PC-3 (cell line): ENCODE results near the gene KRT75.

ENCODE experiments used
- EZH2 ChIP-seq: fragments of 300-600 bp; sonication (generic); IDR thresholded peaks from one replicate; pipeline ENCODE4 v1.6.1; 2017; ENCODE audit warnings: antibody characterized with exemption, mild to moderate bottlenecking, low read length; ENCODE audit not compliant: unreplicated experiment
- EZH2phosphoT487 ChIP-seq: fragments of 300-600 bp; sonication (generic); IDR thresholded peaks from 2 replicates; pipeline ENCODE4 v1.6.1; 2018; ENCODE audit warnings: mild to moderate bottlenecking, antibody characterized with exemption, low read length, borderline replicate concordance
- TF ChIP-seq, protein P1 (sequence below): fragments of 300-600 bp; sonication (generic); conservative IDR thresholded peaks from 2 replicates; pipeline ENCODE4 v1.5.1; 2017; ENCODE audit warnings: antibody characterized with exemption, low read depth, mild to moderate bottlenecking, low read length

DNA sequence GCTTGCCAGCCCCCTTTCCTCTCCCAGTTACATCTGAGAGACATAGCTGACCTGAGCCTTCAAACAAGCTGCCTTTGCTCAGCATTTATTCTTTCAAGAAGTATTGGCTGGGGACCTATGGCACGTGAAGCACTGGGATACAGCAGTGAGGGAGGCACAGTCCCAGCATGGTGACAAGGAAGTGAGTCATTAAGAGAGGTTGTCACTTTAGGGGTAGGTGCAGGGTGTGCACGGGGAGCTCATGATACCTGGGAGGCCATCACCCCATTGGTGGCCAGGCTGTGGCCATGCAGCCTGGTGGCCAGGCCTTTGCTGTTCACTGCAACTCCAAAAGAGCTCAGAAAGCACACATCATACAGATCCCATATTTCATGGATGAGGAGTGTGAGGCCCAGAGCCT, 5.7 kb upstream of the KRT75 start:
- TF ChIP-seq, protein P1, sequence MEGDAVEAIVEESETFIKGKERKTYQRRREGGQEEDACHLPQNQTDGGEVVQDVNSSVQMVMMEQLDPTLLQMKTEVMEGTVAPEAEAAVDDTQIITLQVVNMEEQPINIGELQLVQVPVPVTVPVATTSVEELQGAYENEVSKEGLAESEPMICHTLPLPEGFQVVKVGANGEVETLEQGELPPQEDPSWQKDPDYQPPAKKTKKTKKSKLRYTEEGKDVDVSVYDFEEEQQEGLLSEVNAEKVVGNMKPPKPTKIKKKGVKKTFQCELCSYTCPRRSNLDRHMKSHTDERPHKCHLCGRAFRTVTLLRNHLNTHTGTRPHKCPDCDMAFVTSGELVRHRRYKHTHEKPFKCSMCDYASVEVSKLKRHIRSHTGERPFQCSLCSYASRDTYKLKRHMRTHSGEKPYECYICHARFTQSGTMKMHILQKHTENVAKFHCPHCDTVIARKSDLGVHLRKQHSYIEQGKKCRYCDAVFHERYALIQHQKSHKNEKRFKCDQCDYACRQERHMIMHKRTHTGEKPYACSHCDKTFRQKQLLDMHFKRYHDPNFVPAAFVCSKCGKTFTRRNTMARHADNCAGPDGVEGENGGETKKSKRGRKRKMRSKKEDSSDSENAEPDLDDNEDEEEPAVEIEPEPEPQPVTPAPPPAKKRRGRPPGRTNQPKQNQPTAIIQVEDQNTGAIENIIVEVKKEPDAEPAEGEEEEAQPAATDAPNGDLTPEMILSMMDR, result no peak
- no peak for TF ChIP-seq EZH2
- no peak for TF ChIP-seq EZH2phosphoT487
